GM12891 (cell line): ENCODE results near the gene CORO1C.

Experiments
- PAX5 ChIP-seq: IDR thresholded peaks from 2 replicates; pipeline ENCODE4 v1.6.1; 2011; ENCODE audit warnings: low read length, moderate library complexity, mild to moderate bottlenecking; ENCODE audit not compliant: insufficient read depth, severe bottlenecking
- POLR2A ChIP-seq: IDR thresholded peaks from 2 replicates; pipeline ENCODE4 v1.6.1; 2011; ENCODE audit warnings: low read depth, low read length, control low read depth
- POLR2AphosphoS5 ChIP-seq: IDR thresholded peaks from 2 replicates; pipeline ENCODE4 v1.6.1; 2011; ENCODE audit warnings: low read depth, low read length, control low read depth
- SPI1 ChIP-seq: IDR thresholded peaks from 2 replicates; pipeline ENCODE4 v1.6.1; 2011; ENCODE audit warnings: low read depth, low read length, control low read depth
- TAF1 ChIP-seq: IDR thresholded peaks from 2 replicates; pipeline ENCODE4 v1.6.1; 2011; ENCODE audit warnings: low read depth, low read length, control low read depth

DNA sequence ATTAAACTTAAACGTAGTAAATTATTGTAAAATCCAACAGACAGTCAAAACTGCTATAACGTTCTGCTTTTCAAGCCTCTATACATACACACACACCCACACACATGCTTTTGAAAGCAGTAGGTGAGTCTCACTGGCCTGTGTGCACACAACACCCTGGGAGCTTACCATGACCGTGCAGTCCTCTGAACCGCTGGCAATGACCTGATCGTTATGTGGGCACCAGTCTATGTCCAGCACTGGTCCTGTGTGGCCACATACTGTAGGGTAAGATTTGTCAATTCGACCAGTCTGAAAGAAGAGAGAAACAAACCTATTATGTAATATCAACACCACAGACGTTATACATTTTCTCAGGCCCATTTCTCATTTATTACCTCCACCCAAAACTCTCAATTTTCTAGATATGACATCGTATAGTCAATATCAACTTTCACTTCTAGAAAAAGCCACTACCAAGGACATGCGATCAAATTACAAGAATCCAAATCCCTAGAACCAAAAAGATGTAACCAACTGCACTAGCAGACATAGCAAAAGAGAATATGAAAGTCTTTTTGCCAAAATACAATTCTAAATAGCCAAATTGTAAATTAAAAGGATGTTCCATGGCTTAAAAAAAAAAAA is 53.1 kb downstream of the CORO1C start:
- no peak for TF ChIP-seq POLR2AphosphoS5
- TF ChIP-seq POLR2A: no peak
- TF ChIP-seq TAF1: no peak
- no peak for TF ChIP-seq PAX5
- no peak for TF ChIP-seq SPI1
